Nephron progenitor cell (in vitro differentiated cells): Measurements from ENCODE around the gene UBAP2.
"Not testable (repeated sequence)": the region's sequence is repeated elsewhere in the genome, so short reads cannot be mapped to it uniquely, and the experiment has no call there.

Experiments used
- DNase-seq: peaks from one replicate; pipeline ENCODE4 v3.0.0; 2021
- H3K27ac Mint-ChIP-seq: 2 replicates; pipeline ENCODE4 v1.8.0; 2021; ENCODE audit warnings: mild to moderate bottlenecking, moderate library complexity, mixed read lengths
- H3K27me3 Mint-ChIP-seq: 2 replicates; pipeline ENCODE4 v1.8.0; 2021; ENCODE audit warnings: mild to moderate bottlenecking, low read depth, mixed read lengths; ENCODE audit not compliant: poor library complexity
- H3K36me3 Mint-ChIP-seq: 2 replicates; pipeline ENCODE4 v1.8.0; 2021; ENCODE audit warnings: low read depth, mixed read lengths
- H3K4me1 Mint-ChIP-seq: 2 replicates; pipeline ENCODE4 v1.8.0; 2021; ENCODE audit warnings: mixed read lengths
- H3K4me3 Mint-ChIP-seq: 2 replicates; pipeline ENCODE4 v1.8.0; 2021; ENCODE audit warnings: mild to moderate bottlenecking, moderate library complexity, mixed read lengths
- H3K9me3 Mint-ChIP-seq: 2 replicates; pipeline ENCODE4 v1.8.0; 2021; ENCODE audit warnings: mild to moderate bottlenecking, moderate library complexity, mixed read lengths
- TF ChIP-seq, protein P1 (sequence below): fragments of 200-600 bp; sonication (generic); IDR thresholded peaks from 2 replicates; pipeline ENCODE4 v1.5.0; 2021; ENCODE audit warnings: antibody characterized with exemption

UBAP2 gene

DNA sequence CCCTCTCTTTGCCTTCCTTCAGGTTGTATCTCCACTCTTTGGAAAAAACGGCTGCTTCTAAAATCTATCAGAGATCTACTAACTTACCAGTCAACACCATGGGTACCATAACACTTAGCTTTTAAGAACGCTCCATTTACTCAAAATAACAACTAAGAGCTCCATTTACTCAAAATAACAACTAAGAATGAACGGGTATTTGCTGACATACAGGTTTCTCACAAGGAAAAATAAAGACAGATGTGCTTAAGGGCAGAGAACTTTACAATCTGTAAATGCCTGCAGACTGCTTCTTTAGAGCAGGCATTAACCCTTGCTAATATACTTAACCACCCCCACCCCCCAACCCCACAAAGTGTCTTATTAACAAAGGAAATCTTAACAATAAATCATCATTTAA lies 2.8 kb downstream of the UBAP2 start:
- Mint-ChIP-seq H3K36me3 (peaks cover 52% of the 10 kb centered on the region), H3K9me3 (peaks cover 18% of the 10 kb centered on the region), H3K4me3 (peak overlapping the region; percentile 100), H3K4me1 (peaks cover 31% of the 10 kb centered on the region), H3K27ac (no peak overlapping the region), H3K27me3 (peaks cover 4% of the 10 kb centered on the region)
- TF ChIP-seq, protein P1, sequence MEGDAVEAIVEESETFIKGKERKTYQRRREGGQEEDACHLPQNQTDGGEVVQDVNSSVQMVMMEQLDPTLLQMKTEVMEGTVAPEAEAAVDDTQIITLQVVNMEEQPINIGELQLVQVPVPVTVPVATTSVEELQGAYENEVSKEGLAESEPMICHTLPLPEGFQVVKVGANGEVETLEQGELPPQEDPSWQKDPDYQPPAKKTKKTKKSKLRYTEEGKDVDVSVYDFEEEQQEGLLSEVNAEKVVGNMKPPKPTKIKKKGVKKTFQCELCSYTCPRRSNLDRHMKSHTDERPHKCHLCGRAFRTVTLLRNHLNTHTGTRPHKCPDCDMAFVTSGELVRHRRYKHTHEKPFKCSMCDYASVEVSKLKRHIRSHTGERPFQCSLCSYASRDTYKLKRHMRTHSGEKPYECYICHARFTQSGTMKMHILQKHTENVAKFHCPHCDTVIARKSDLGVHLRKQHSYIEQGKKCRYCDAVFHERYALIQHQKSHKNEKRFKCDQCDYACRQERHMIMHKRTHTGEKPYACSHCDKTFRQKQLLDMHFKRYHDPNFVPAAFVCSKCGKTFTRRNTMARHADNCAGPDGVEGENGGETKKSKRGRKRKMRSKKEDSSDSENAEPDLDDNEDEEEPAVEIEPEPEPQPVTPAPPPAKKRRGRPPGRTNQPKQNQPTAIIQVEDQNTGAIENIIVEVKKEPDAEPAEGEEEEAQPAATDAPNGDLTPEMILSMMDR: no peak
- no peak for DNase-seq

DNA sequence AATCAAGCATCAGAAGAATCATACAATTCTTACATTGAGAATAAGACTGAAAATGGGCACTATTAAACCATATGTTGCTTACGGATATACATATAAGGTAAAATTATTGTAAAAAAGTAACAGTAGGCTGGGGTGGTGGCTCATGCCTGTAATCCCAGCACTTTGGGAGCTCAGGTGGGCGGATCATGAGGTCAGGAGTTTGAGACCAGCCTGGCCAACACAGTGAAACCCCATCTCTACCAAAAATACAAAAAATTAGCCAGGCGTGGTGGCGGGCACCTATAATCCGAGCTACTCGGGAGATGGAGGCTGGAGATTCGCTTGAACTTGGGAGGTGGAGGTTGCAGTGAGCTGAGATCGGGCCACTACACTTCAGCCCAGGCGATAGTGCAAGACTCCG lies 6.6 kb downstream of the UBAP2 start:
- H3K4me3 Mint-ChIP-seq, H3K27me3 Mint-ChIP-seq, H3K27ac Mint-ChIP-seq, DNase-seq: not testable (repeated sequence)
- Mint-ChIP-seq H3K36me3 (peaks cover 86% of the 10 kb centered on the region), H3K9me3 (peaks cover 49% of the 10 kb centered on the region), H3K4me1 (peaks cover 15% of the 10 kb centered on the region)

DNA sequence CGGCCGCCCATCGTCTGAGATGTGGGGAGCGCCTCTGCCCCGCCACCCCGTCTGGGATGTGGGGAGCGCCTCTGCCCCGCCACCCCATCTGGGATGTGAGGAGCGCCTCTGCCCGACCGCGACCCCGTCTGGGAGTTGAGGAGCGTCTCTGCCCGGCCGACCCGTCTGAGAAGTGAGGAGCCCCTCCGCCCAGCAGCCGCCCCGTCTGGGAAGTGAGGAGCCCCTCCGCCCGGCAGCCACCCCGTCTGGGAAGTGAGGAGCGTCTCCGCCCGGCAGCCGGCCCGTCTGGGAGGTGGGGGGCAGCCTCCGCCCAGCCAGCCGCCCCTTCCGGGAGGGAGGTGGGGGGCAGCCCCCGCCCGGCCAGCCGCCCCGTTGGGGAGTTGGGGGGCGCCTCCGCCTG lies 9.8 kb downstream of the UBAP2 start:
- H3K9me3 Mint-ChIP-seq: peaks cover 59% of the 10 kb centered on the region
- H3K27me3 Mint-ChIP-seq, H3K4me1 Mint-ChIP-seq, H3K4me3 Mint-ChIP-seq, H3K27ac Mint-ChIP-seq, DNase-seq: not testable (repeated sequence)
- peaks cover 93% of the 10 kb centered on the region for H3K36me3 Mint-ChIP-seq

DNA sequence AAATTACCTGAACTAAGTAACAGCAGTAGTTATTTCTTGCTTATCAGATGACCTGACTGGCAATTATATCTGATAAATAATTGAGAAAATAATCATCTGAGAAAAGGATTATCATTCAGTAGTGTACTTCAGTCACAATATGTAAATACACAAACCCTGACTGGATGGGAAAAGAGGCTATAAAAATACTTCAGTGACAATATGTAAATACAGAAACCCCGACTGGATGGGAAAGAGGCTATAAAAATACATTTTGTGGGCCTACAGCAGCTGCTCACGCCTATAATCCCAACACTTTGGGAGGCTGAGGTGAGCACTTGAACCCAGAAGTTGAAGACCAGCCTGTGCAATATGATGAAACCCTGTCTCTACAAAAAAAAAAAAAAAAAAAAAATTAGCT lies 11.1 kb downstream of the UBAP2 start:
- Mint-ChIP-seq H3K4me3 (no peak overlapping the region), H3K4me1 (peaks cover 8% of the 10 kb centered on the region), H3K27ac (no peak overlapping the region), H3K27me3 (peaks cover 3% of the 10 kb centered on the region), H3K9me3 (peaks cover 60% of the 10 kb centered on the region), H3K36me3 (peaks cover 93% of the 10 kb centered on the region)
- DNase-seq: no peak
- TF ChIP-seq, protein P1: no peak

DNA sequence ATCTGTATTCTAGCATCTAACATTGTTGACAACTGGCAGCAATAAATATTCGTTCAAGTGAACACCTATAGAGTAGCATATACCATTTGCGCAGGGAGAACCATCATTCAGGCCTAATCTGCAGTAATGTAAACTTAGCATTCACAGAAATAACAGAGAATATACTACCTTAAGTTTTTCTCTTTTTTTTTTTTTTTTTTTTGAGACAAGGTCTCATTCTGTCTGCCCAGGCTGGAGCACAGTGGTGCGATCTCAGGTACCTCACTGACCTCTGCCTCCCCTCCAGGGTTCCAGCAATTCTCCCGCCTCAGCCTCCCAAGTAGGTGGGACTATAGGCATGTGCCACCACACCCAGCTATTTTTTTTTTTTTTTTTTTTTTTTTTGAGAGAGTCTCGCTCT lies 12.1 kb downstream of the UBAP2 start:
- Mint-ChIP-seq H3K27ac (no peak overlapping the region), H3K36me3 (peaks cover 93% of the 10 kb centered on the region), H3K4me1 (peaks cover 8% of the 10 kb centered on the region), H3K4me3 (no peak overlapping the region), H3K27me3 (peaks cover 3% of the 10 kb centered on the region), H3K9me3 (peaks cover 58% of the 10 kb centered on the region)
- no peak for DNase-seq
- TF ChIP-seq, protein P1: no peak

DNA sequence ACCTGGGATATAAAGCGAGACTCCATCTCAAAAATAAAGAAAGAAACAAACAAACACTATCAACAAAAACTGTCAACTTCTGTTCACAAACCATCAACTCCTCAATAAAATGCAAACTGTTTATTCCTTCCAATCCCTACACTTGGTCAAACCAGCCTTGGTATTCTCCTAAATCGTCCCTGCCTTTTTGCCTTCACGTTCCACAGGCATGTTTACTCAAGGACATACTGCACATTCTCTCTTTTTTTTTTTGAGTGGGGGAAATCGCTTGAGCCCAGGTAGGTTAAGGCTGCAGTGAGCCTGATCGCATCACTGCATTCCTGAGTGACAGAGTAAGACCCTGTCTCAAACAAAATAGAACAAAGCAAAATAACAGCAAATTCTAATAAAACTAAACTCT lies 13.0 kb downstream of the UBAP2 start:
- TF ChIP-seq, protein P1: no peak
- no peak for DNase-seq
- peaks cover 8% of the 10 kb centered on the region for H3K4me1 Mint-ChIP-seq
- H3K9me3 Mint-ChIP-seq: peaks cover 50% of the 10 kb centered on the region
- peak overlapping the region; percentile 25 for H3K27ac Mint-ChIP-seq
- peaks cover 3% of the 10 kb centered on the region for H3K27me3 Mint-ChIP-seq
- no peak overlapping the region for H3K4me3 Mint-ChIP-seq
- peaks cover 90% of the 10 kb centered on the region for H3K36me3 Mint-ChIP-seq

DNA sequence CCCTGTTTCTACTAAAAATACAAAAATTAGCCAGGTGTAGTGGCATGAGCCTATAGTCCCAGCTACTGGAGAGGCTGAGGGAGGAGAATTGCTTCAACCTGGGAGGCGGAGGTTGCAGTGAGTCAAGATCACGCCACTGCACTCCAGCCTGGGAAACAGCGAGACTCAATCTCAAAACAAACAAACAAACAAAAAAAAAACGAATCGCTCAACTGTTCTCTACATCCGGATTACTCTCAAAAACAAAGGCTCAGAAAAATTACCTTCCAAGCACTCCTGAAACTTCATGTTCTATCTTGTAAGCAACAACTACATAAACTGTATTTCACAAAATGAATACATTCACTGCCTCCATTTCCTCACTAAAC lies 14.0 kb downstream of the UBAP2 start:
- no peak for DNase-seq
- H3K9me3 Mint-ChIP-seq: peaks cover 45% of the 10 kb centered on the region
- H3K4me1 Mint-ChIP-seq: peaks cover 8% of the 10 kb centered on the region
- H3K4me3 Mint-ChIP-seq: no peak overlapping the region
- TF ChIP-seq, protein P1: no peak
- peaks cover 3% of the 10 kb centered on the region for H3K27me3 Mint-ChIP-seq
- H3K27ac Mint-ChIP-seq: peak overlapping the region; percentile 84
- H3K36me3 Mint-ChIP-seq: peaks cover 91% of the 10 kb centered on the region
